HG03135 (cell line): ENCODE measurements around the gene QPRT.
A peak's percentile ranks its signal among the peaks of the same experiment; 100 is the strongest.
"Not testable (repeated sequence)": the region's sequence is repeated elsewhere in the genome, so short reads cannot be mapped to it uniquely, and the experiment has no call there.

Experiments used
- ATAC-seq: cut with Tn5 transposase; IDR thresholded peaks from one replicate; pipeline ENCODE4 v1.9.1; 2021; ENCODE audit warnings: mild to moderate bottlenecking, moderate library complexity; ENCODE audit not compliant: unreplicated experiment

Gene QPRT

GRCh38 chr16:29743827-29744531 lies 65.0 kb downstream of the QPRT start:
- ATAC-seq, result no peak

- ATAC-seq, result no peak
Measured at GRCh38 chr16:29744541-29745101, 65.6 kb downstream of the QPRT start.

- peak; percentile 44 for ATAC-seq
Measured at GRCh38 chr16:29745121-29745852, 66.3 kb downstream of the QPRT start.

- peak; percentile 75 for ATAC-seq
Measured at GRCh38 chr16:29745853-29746345, 66.9 kb downstream of the QPRT start, which contains the start of gene C16orf54. TSS of gene C16orf54 (minus strand) at chr16:29745990. CDS start at chr16:29744951, 1,039 bp downstream.

- ATAC-seq, result not testable (repeated sequence)
Measured at GRCh38 chr16:29746518-29746917, 67.5 kb downstream of the QPRT start.
